Measurements from ENCODE around the gene COL6A1.

GRCh38 chr21:46029186-46029924, 47.8 kb downstream of the COL6A1 start:
- TF ChIP-seq CTCF (IDR thresholded peaks at IDR 0.05) (no peak), ZFX (IDR thresholded peaks at IDR 0.05; ENCODE audit: borderline replicate concordance) (no peak)

All from 22Rv1 (cell line).